A673 (cell line): ENCODE measurements around the gene POLR3C. TPM values are rescaled to one million over a fixed set of nuclear protein-coding genes. Genes with fewer than 3 reads are reported as not detected.

ENCODE experiments used
- BruUV-seq: library from RNA; stranded (reverse); fragments of 400-500 nt; replicated peaks from 2 replicates; lab custom pipeline; 2021; lab: Mats Ljungman, UMichigan
- CTCF ChIA-PET: fragments of 300-600 bp; sonication (Branson Sonifier 250); formaldehyde crosslinking; loops from one replicate; lab custom pipeline; 2022; ENCODE audit warnings: antibody characterized with exemption; lab: Charles Lee
- POLR2A ChIA-PET: fragments of 300-600 bp; sonication (Branson Sonifier 250); formaldehyde crosslinking; loops from one replicate; lab custom pipeline; 2022; ENCODE audit warnings: antibody characterized with exemption; ENCODE audit not compliant: low non-redundant PET; lab: Charles Lee
- DNase-seq: peaks from one replicate; pipeline ENCODE4 v3.0.0-alpha.2; 2015; ENCODE audit warnings: low spot score
- H3K27ac ChIP-seq: fragments of 200-600 bp; sonication (generic); 2 replicates; pipeline ENCODE4 v1.5.1; 2016; ENCODE audit warnings: mixed run types, low read depth, mild to moderate bottlenecking, mixed read lengths, antibody characterized with exemption, low read length; ENCODE audit not compliant: poor library complexity, severe bottlenecking
- H3K27me3 ChIP-seq: fragments of 200-600 bp; sonication (generic); replicated peaks from 2 replicates; pipeline ENCODE4 v1.6.1; 2017; ENCODE audit warnings: mixed run types, low read depth, mild to moderate bottlenecking, mixed read lengths, antibody characterized with exemption, low read length; ENCODE audit not compliant: insufficient read depth, poor library complexity
- H3K36me3 ChIP-seq: fragments of 200-600 bp; sonication (generic); 2 replicates; pipeline ENCODE4 v1.6.1; 2016; ENCODE audit warnings: mixed run types, mild to moderate bottlenecking, mixed read lengths, antibody characterized with exemption, low read length; ENCODE audit not compliant: insufficient read depth, poor library complexity, severe bottlenecking
- H3K4me1 ChIP-seq: fragments of 200-600 bp; sonication (generic); 2 replicates; pipeline ENCODE4 v1.6.1; 2017; ENCODE audit warnings: mixed run types, mild to moderate bottlenecking, mixed read lengths, antibody characterized with exemption, low read length; ENCODE audit not compliant: insufficient read depth, poor library complexity, severe bottlenecking
- H3K4me3 ChIP-seq: fragments of 200-600 bp; sonication (generic); 2 replicates; pipeline ENCODE4 v1.5.1; 2016; ENCODE audit warnings: low read depth, mixed run types, mild to moderate bottlenecking, mixed read lengths, low read length; ENCODE audit not compliant: poor library complexity, severe bottlenecking
- H3K9me3 ChIP-seq: fragments of 200-600 bp; sonication (generic); 2 replicates; pipeline ENCODE4 v1.6.1; 2016; ENCODE audit warnings: mixed run types, low read depth, mild to moderate bottlenecking, mixed read lengths, antibody characterized with exemption, low read length; ENCODE audit not compliant: poor library complexity, severe bottlenecking
- CTCF ChIP-seq: fragments of 300-800, 200-600 bp; sonication (generic); conservative IDR thresholded peaks from 2 replicates; pipeline ENCODE4 v1.5.1; 2017; ENCODE audit warnings: low read depth, mild to moderate bottlenecking, antibody characterized with exemption, low read length, moderate library complexity, mixed read lengths
- EZH2 ChIP-seq: fragments of 200-600 bp; sonication (generic); IDR thresholded peaks from 2 replicates; pipeline ENCODE4 v1.6.1; 2017; ENCODE audit warnings: borderline replicate concordance, low read depth, mild to moderate bottlenecking, mixed read lengths, antibody characterized with exemption, low read length; ENCODE audit not compliant: poor library complexity, severe bottlenecking
- intact Hi-C: fragments of 100-400 bp; cut with micrococcal nuclease; formaldehyde crosslinking; loops from one replicate; pipeline ENCODE4 v1.10.0; 2022; ENCODE audit not compliant: unreplicated experiment
- total RNA-seq: library from RNA; stranded (reverse); gene quantifications from 2 replicates; pipeline ENCODE4 v1.2.3, GENCODE V29; 2021

Gene POLR3C
- total RNA-seq, 1 experiment from 2014 or later = 50.3 TPM

GRCh38 chr1:145824499-145824842 lies 471 bp downstream of the POLR3C start:
- Histone ChIP-seq H3K27ac (peak overlapping the region; percentile 90), H3K4me3 (peak overlapping the region; percentile 85), H3K9me3 (no peaks in the 10 kb centered on the region), H3K36me3 (peaks cover 38% of the 10 kb centered on the region), H3K27me3 (no peaks in the 10 kb centered on the region), H3K4me1 (peaks cover 10% of the 10 kb centered on the region)
- TSS peak; percentile 71 for BruUV-seq
- CTCF ChIA-PET = interaction anchor here (1.1 kb wide), 1 partner anchor 103 kb away, joined by 5 read pairs; no protein-coding TSS in a partner anchor
- DNase-seq = no peak
- intact Hi-C loops = loop anchor here (2.0 kb wide), 1 partner anchor 14 kb away; no protein-coding TSS in a partner anchor
- POLR2A ChIA-PET = no interaction called here
- TF ChIP-seq CTCF (no peak), EZH2 (no peak)

GRCh38 chr1:145826030-145826429 lies 2.0 kb downstream of the POLR3C start:
- H3K9me3 ChIP-seq = no peaks in the 10 kb centered on the region
- H3K4me3 ChIP-seq = no peak overlapping the region
- intact Hi-C loops = no loop called here
- H3K27me3 ChIP-seq = no peaks in the 10 kb centered on the region
- TF ChIP-seq CTCF (no peak), EZH2 (no peak)
- ChIA-PET POLR2A (no interaction called here), CTCF (no interaction called here)
- peaks cover 10% of the 10 kb centered on the region for H3K4me1 ChIP-seq
- BruUV-seq = no TSS peak
- H3K36me3 ChIP-seq = peaks cover 53% of the 10 kb centered on the region
- no peak overlapping the region for H3K27ac ChIP-seq
- DNase-seq = no peak

- H3K4me3 ChIP-seq = no peak overlapping the region
- no peaks in the 10 kb centered on the region for H3K27me3 ChIP-seq
- ChIA-PET CTCF (interaction anchor here (1.4 kb wide), 1 partner anchor 17 kb away, joined by 3 read pairs; the partner anchor contains the start of gene NUDT17), POLR2A (interaction anchor here (0.9 kb wide), 1 partner anchor 18 kb away, joined by 5 read pairs; the partner anchor contains the start of gene NUDT17)
- TF ChIP-seq CTCF (no peak), EZH2 (no peak)
- H3K9me3 ChIP-seq = no peaks in the 10 kb centered on the region
- BruUV-seq = no TSS peak
- peak overlapping the region; percentile 27 for H3K27ac ChIP-seq
- no peak for DNase-seq
- peaks cover 68% of the 10 kb centered on the region for H3K36me3 ChIP-seq
- peaks cover 10% of the 10 kb centered on the region for H3K4me1 ChIP-seq
- intact Hi-C loops = no loop called here
These were observed 4.0 kb downstream of the POLR3C start for GRCh38 chr1:145827966-145828365.
